Measurements from ENCODE around the gene COX7A2. TPM values are rescaled to one million over a fixed set of nuclear protein-coding genes. Genes with fewer than 3 reads are reported as not detected.

COX7A2 gene
- total RNA-seq, 1 donor from 2014 or later: 330 TPM

DNA sequence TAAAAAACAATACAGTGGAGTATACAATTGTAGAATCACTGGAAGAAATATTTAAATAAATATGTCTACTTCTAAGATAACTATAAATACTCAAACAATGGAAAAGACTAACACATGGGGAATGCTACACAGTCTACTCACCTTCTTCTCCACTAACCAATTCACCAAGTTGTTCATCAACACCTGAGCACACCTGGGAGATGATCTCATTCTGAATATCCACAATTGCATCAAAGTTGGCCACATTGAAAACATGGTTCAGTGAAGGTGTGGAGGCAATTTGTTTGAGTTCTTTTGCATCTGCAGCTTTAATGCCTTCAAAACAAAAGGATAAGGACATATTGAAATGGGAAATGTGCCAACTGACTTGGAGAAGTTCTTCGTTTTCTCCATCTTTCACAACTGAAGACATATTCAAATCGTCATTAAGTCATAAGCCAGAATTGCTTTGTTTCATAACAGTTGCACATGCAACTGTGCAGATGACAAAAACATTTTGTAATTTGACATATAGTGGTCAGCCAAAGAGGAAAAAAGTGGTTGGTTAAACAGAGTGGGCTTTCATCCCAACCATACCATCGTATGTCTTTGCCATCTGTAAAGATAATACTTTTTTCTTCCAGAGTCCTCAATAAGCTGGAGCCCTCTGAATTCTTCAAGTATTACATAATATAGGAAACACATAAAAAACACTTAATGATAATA, 55.2 kb downstream of the COX7A2 start:
- no peak overlapping the region for H3K9ac ChIP-seq
- no peak overlapping the region for H3K27ac Mint-ChIP-seq
- H3K27me3 ChIP-seq: no peaks in the 10 kb centered on the region
- no peaks in the 10 kb centered on the region for H3K36me3 ChIP-seq
- no peaks in the 10 kb centered on the region for H4K20me1 ChIP-seq (ENCODE audit: low read depth)
- H3K27ac ChIP-seq: no peak overlapping the region
- no peaks in the 10 kb centered on the region for H3F3A ChIP-seq (ENCODE audit: low read depth)
- no peaks in the 10 kb centered on the region for H3K9me3 Mint-ChIP-seq
- H3K4me1 ChIP-seq: no peaks in the 10 kb centered on the region
- H3K4me3 ChIP-seq: no peak overlapping the region
- H3K4me2 ChIP-seq: no peak overlapping the region
- no peaks in the 10 kb centered on the region for H3K79me2 ChIP-seq (ENCODE audit: low read depth)
- peaks cover 4% of the 10 kb centered on the region for H3K27me3 Mint-ChIP-seq (ENCODE audit: insufficient read depth, low read depth)
- no peak overlapping the region for H3K4me3 Mint-ChIP-seq
- no peaks in the 10 kb centered on the region for H3K4me1 Mint-ChIP-seq
- no peak for DNase-seq (ENCODE audit: low spot score)
- no peak overlapping the region for H2AFZ ChIP-seq (replicated peaks)
- H3K9me3 ChIP-seq (ENCODE audit: low read depth): no peaks in the 10 kb centered on the region
- H3K36me3 Mint-ChIP-seq: no peaks in the 10 kb centered on the region
- TF ChIP-seq EZH2 (IDR thresholded peaks at IDR 0.05) (no peak), EZH2phosphoT487 (IDR thresholded peaks at IDR 0.05) (no peak)
- TF ChIP-seq, protein P1, sequence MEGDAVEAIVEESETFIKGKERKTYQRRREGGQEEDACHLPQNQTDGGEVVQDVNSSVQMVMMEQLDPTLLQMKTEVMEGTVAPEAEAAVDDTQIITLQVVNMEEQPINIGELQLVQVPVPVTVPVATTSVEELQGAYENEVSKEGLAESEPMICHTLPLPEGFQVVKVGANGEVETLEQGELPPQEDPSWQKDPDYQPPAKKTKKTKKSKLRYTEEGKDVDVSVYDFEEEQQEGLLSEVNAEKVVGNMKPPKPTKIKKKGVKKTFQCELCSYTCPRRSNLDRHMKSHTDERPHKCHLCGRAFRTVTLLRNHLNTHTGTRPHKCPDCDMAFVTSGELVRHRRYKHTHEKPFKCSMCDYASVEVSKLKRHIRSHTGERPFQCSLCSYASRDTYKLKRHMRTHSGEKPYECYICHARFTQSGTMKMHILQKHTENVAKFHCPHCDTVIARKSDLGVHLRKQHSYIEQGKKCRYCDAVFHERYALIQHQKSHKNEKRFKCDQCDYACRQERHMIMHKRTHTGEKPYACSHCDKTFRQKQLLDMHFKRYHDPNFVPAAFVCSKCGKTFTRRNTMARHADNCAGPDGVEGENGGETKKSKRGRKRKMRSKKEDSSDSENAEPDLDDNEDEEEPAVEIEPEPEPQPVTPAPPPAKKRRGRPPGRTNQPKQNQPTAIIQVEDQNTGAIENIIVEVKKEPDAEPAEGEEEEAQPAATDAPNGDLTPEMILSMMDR (IDR thresholded peaks at IDR 0.05): no peak

Other genes with a start within 250 kb of the COX7A2 start
- gene COL12A1, start 37.7 kb downstream of the COX7A2 start, total RNA-seq (ENCODE audit: low replicate concordance): 0.87 and 1.3 TPM in 2 replicates
- gene TMEM30A, start 41.0 kb upstream of the COX7A2 start, total RNA-seq (ENCODE audit: low replicate concordance): 61.2 and 86.0 TPM in 2 replicates
- gene FILIP1, start 250.0 kb upstream of the COX7A2 start, total RNA-seq (ENCODE audit: low replicate concordance): 17.8 and 22.6 TPM in 2 replicates

Data from neural progenitor cell (in vitro differentiated cells).